Stimulated activated CD4-positive, alpha-beta T cell treated with anti-CD3 and anti-CD28 coated beads, Interleukin-12 subunit alpha, Interleukin-12 subunit beta, amount 100 ng/mL, for 48 hours (primary cell): ENCODE results near the gene DNASE1.
A peak's percentile ranks its signal among the peaks of the same experiment; 100 is the strongest.

Experiments
- DNase-seq, 3 donors: peaks; one replicate each; pipeline ENCODE4 v3.0.0-alpha.2; 2020; ENCODE audit warnings: low read depth in 2 of 3, low spot score in 1 of 3

DNASE1 gene

DNA sequence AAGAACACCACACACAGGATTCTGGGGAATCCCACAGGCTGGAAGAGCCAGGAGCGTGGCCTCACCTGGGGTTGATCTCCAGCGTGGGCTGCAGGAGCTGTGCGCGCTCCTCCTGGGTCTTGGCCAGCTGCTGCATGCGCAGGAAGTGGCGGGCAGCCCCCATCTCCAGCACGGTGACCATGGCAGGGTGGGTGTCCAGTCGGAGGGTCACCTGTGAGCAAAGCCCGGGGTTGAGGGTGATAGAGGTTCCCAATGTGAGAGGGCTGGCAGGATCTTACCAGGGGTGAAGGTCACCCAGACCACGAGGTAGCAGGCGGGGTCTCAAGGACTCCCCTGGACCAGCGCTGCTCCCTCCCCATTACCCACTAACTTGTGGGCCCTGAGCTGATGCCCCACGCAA, 7.4 kb downstream of the DNASE1 start:
- DNase-seq: no peak

- DNase-seq: no peak
Measured at GRCh38 chr16:3662601-3663000, 8.1 kb downstream of the DNASE1 start.

DNA sequence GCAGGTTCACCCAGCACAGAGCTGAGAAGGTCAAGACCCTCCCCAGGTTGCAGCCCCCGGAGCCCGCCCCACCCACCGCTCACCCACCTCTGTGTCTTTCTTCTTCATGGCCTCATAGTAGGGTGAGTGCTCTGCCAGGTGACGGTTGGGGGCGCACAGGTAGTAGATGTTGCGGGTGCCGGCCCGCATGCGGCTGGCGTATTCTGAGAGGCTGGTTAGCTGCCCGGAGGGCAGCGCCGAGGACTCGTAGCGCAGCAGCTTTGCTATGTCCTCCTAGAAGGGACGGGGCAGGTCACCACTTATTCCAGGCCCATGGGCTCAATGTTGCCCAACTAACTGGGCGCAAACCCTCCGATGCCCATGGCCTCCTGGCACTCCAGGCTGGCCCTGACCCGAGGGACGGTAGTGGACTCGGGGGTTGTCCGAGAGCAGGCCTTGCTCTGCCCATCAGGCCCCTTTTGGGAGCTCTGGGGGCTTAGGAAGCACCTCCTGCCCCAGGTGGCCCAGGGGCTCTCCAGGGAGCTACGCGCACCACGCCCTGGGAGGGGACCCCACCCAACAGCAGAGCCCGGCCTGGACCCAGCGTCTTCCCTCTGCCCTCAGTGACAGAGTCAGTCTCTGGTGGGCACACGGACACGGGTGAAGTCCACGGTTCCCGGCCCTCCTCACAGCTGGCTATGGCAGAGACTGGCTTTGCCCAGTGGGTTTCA, 9.9 kb downstream of the DNASE1 start:
- no peak for DNase-seq

GRCh38 chr16:3665508-3665907, 11.0 kb downstream of the DNASE1 start:
- no peak for DNase-seq

GRCh38 chr16:3668626-3669025, 14.1 kb downstream of the DNASE1 start:
- DNase-seq: no peak

DNA sequence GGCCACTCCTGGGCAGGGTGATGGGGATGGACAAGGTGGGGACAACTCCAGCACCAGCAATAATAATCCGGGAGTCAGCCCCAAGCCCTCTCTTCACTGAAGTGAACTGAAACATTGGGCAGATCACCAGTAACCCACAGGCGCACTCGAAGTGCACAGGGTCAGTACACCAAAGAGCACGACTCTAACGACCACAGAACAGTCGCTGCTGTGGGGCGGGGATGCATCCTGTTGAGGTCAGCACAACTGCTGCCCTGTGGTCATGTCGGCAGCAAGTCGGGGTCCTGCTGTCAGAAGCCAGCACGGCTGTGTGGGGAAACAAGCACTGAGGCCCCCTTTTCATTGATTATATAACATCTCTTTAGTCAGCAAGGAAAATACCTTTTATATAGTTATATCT, 14.6 kb downstream of the DNASE1 start:
- no peak for DNase-seq

DNA sequence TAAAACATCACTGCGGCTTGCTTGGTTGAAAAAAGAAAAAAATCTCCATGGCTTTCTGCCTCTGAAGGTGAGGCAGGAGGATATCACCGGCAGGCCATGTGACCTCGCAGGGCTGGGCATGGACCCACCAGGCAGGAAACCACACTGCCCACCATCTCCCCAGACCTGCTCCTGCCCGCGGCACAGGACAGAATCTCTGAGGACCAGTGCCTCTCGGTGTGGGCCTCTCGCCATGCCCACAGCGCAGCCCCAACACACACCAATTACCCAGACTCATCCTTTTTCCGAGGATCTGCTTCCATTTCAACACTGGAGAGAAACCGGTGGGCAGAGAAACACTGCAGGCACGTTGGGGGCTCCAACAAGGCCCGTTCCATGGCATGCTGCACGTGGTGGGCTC, 16.2 kb downstream of the DNASE1 start:
- no peak for DNase-seq

DNA sequence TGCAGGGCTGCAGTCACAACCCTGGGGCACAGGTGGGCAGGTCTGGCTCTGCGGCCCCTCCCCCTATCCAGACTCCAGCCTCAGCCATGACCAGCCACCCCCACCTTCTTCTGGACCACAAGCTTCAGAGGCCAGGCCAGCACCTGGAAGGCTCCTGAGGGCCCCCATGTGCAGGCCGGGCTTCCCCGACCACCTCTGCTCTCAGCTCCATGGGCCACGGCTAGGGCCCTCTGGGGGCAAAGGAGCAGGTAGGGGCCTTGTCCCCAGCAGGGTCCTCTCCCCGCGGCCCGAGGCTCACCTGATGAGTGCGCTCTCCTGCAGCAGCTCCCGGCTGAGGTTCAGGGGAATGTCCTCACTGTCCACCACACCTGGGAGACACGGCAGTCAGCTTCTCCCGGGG, 16.9 kb downstream of the DNASE1 start:
- DNase-seq: no peak

DNA sequence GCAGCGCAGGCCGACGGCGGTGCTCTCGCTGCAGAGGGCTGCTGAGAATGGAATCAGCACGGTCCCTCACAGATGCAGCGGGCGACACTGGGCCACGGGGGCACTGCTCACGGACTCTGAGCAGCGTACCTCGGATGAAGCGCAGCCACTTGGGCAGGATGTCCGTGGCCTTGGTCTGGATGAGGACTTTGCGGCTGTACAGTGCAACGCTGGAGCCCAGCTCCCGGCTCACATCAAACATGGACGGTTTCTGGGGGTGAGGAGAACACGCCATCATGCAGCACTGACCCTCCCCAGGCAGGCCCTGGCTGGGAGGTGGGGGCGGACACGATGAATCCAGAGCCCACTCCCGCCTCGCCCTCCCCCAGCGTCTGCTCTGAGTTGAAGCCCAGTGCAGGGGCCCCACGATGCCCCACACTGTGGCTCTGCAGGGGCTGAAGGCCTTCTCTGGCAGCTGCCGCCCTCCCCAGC, 18.1 kb downstream of the DNASE1 start:
- DNase-seq: no peak

GRCh38 chr16:3673201-3673600, 18.7 kb downstream of the DNASE1 start:
- DNase-seq: no peak

GRCh38 chr16:3673676-3674377, 19.3 kb downstream of the DNASE1 start:
- no peak for DNase-seq

DNA sequence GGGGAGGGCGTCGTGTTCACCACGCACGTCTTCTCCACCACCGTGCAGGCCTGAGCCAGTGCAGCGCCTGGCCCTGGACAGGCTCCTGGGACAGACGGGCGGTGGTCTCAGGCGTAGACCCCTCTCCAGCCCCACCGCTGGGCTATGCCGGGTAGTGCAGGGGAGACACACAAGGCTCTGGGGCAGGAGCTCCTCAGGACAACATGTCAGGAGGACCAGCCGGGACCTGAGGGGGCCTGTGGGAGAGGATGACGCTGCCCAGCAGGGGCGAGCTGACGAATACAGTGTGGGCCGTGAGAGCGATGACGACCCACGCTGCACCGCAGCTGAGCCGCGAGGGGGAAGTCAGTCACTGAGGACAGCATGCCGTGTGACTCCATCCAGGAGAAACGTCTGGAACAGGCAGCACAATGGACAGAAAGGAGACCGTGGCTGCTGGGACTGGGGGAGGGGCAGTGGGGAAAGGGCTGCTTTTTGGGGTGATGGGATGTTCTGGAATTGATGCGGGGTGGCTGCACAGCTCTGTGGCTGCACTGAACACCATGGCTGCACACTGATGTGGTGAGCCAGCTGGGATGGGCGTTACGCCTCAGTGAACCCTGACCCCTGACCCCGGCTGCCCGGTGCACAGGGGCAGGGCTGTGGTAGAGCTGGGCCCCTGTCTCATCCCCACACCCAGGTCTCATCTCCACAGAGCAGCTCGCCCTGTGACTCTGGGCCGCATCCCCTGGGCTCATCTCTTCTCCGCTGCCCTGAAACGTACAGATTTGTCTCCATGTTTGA, 20.2 kb downstream of the DNASE1 start:
- no peak for DNase-seq

DNA sequence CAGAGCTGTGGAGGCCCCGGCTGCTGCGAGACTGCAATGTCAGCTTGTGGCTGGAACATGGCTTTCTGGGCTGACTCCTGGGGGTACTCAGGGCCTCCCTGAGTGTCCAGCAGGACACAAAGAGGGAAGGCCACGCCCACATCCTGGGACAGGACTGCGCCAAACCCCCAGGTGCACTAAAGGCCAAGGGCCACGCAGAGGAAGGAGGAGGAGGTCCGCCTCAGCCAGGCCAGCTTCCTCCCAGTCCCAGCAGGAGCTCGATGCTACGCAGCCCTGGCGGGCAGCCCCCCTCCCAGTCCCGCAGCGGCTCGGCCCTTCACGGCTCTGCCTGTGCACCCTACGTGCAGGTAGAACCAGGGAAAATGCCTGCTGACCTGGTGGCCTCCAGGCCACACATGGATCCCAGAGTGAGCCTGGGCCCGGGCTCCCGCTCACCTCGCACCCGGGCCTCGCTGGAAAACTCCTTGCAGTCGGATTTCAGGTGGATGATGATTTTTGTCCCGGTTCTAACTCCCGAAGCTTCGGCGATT, 21.2 kb downstream of the DNASE1 start:
- DNase-seq: no peak

DNA sequence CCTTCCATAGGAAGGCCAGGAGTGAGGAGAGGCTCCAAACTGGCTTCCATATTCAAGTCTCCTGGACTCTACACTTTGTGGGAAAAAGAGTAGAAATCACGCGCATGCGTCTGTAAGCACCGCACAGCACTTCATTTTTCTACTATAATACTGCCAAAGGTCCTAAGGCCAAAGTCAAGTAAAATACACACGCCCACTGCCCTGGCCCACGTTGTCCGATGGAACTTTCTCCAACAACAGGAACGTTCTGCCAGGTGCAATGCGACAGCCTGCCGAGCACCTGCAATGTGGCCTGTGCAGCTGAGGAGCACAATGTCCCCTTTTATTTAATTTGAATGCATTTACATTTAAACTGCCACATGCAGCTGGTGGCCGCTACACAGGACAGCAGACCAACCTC, 23.5 kb downstream of the DNASE1 start:
- no peak for DNase-seq

- DNase-seq: no peak
Measured at GRCh38 chr16:3681206-3681605, 26.7 kb downstream of the DNASE1 start.

DNA sequence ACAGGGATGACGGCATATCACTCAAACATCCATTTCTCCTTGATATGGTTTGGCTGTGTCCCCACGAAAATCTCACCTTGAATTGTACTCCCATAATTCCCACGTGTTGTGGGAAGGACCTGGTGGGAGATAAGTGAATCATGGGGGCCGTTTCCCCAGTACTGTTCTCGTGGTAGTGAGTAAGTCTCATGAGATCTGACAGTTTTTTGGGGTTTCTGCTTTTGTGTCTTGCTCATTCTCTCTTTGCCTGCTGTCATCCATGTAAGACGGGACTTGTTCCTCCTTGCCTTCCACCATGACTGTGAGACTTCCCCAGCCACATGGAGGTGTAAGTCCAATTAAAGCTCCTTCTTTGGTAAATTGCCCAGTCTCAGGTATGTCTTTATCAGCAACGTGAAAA, 32.5 kb downstream of the DNASE1 start:
- DNase-seq: no peak

DNA sequence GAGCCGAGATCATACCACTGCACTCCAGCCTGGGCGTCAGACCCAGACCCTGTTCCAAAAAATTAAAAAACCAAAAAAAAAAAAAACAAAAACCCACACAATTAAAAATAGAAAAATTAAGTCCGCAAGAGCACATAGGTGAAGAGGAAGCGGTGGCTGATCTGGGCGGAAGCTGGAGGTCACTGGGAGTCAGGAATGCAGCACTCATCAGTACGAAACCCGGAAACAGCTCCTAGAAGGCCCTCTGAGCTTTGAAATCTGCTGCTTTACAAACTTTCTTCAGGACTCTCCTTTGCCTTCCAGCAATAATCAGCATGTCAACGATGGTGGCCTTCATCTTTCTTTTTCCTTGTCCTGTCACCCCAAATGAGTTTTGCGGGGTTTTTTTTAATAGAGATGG, 33.3 kb downstream of the DNASE1 start:
- no peak for DNase-seq

GRCh38 chr16:3689731-3690130, 35.2 kb downstream of the DNASE1 start:
- DNase-seq: no peak

- peak; percentile 75 to 80 (median 77) for DNase-seq
Measured at GRCh38 chr16:3690470-3690928, 36.0 kb downstream of the DNASE1 start.

- DNase-seq: no peak
Measured at GRCh38 chr16:3690980-3691720, 36.7 kb downstream of the DNASE1 start.

DNA sequence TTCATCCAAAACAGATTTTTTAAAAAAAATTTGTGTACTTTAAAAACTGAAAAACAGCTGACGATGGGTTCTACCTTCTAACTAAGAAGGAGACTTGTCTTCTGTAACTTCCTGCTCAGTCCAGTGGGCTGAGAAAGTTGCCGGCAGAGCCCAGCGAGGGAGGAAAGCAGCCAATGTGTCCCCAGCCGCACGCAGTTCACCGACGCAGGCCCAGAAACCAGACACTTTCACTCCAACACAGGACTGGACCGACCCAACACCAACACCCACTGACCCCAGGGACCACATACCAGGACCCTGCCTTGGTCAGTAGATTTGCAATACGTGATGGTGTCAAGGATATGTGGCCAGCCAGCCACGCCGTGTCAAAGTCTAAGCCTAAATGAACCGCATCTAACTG, 37.3 kb downstream of the DNASE1 start:
- no peak for DNase-seq
